Lower leg skin (tissue), 4 donors: ENCODE data around the gene MFSD11. TPM values are rescaled to one million over a fixed set of nuclear protein-coding genes. Genes with fewer than 3 reads are reported as not detected.
A peak's percentile ranks its signal among the peaks of the same experiment; 100 is the strongest.
"Not testable (repeated sequence)": the region's sequence is repeated elsewhere in the genome, so short reads cannot be mapped to it uniquely, and the experiment has no call there.

Experiments used
- DNase-seq, 2 donors: peaks; one replicate each; pipeline ENCODE4 v3.0.0-alpha.2; 2019; ENCODE audit warnings: low spot score in 2 of 2
- H3K4me3 ChIP-seq: fragments of 200-600 bp; sonication (generic); 2 replicates; pipeline ENCODE4 v1.5.1; 2017; ENCODE audit warnings: mild to moderate bottlenecking, low read depth; ENCODE audit not compliant: poor library complexity, severe bottlenecking
- CTCF ChIP-seq, 3 donors: fragments of 450-650 bp; IDR thresholded peaks; one replicate each; pipeline ENCODE4 v1.5.1; 2016; ENCODE audit warnings: antibody characterized with exemption in 3 of 3, mild to moderate bottlenecking in 3 of 3, moderate library complexity in 2 of 3
- POLR2A ChIP-seq, 2 donors: fragments of 450-650 bp; IDR thresholded peaks; one replicate each; pipeline ENCODE4 v1.6.1; 2016 to 2017; ENCODE audit warnings: antibody characterized with exemption in 2 of 2, mild to moderate bottlenecking in 1 of 2, moderate library complexity in 1 of 2
- WGBS, 2 donors: methylation state at CpG; one replicate each; pipeline ENCODE4 v1.1.5; 2018; 5-methylcytosine and 5-hydroxymethylcytosine counted together
- intact Hi-C: fragments of 100-400 bp; cut with DNase I; formaldehyde crosslinking; loops from one replicate; pipeline ENCODE4 v1.15.0; 2023; ENCODE audit warnings: low total_unique reads
- total RNA-seq, 4 donors: library from RNA; depleted of rRNA; stranded (reverse); fragments of >200 nt; gene quantifications; one replicate each; pipeline ENCODE4 v1.1.0, GENCODE V29; 2016

MFSD11 gene
- total RNA-seq, 4 donors from 2014 or later, result 33.4 to 38.4 (median 33.8) TPM

- intact Hi-C loops, result no loop called here
- peak overlapping the region; percentile 87 for H3K4me3 ChIP-seq
- 0% methylated on average over 33 to 82 of the region's 117 CpGs for WGBS, 2 donors
- DNase-seq, result peak; percentile 69 to 95
- TF ChIP-seq CTCF (IDR thresholded peaks at IDR 0.05) (peak in 1 of 3 donors; percentile 55), POLR2A (IDR thresholded peaks at IDR 0.05) (no peak)
Observed at GRCh38 chr17:76736349-76737081, 1.4 kb upstream of the MFSD11 start.

- peak within 1 kb of the TSS; percentile 87 for H3K4me3 ChIP-seq
- DNase-seq, result peak; percentile 98 to 100
- WGBS, 2 donors, result 0% methylated on average over 22 to 53 of the region's 60 CpGs
- intact Hi-C loops, result no loop called here
- TF ChIP-seq POLR2A (IDR thresholded peaks at IDR 0.05) (peak; percentile 7 to 100), CTCF (IDR thresholded peaks at IDR 0.05) (no peak)
Observed at GRCh38 chr17:76737082-76737675, 740 bp upstream of the MFSD11 start, which contains the start of gene SRSF2. Gene SRSF2 (minus strand): TSS chr17:76737331. CDS start chr17:76737160, 171 bp downstream.

- no peak for DNase-seq
- intact Hi-C loops, result no loop called here
- 0 to 1% methylated on average over 7 of the region's 7 CpGs for WGBS, 2 donors
- H3K4me3 ChIP-seq, result peak overlapping the region; percentile 35
- TF ChIP-seq POLR2A (IDR thresholded peaks at IDR 0.05) (no peak), CTCF (IDR thresholded peaks at IDR 0.05) (no peak)
Observed at GRCh38 chr17:76738468-76738850, 540 bp downstream of the MFSD11 start.

- H3K4me3 ChIP-seq, intact Hi-C loops, DNase-seq: not testable (repeated sequence)
- 88 to 92% methylated on average over 17 of the region's 17 CpGs for WGBS, 2 donors
Observed at GRCh38 chr17:76739568-76740115, 1.7 kb downstream of the MFSD11 start.

GRCh38 chr17:76740329-76741118, 2.6 kb downstream of the MFSD11 start:
- intact Hi-C loops, result no loop called here
- no peak for TF ChIP-seq POLR2A (IDR thresholded peaks at IDR 0.05)
- TF ChIP-seq CTCF (IDR thresholded peaks at IDR 0.05), result no peak
- WGBS, 2 donors, result 65 to 75% methylated on average over 5 of the region's 5 CpGs
- no peak for DNase-seq
- no peak overlapping the region for H3K4me3 ChIP-seq

- no peak for DNase-seq
- intact Hi-C loops, result no loop called here
- H3K4me3 ChIP-seq, result no peak overlapping the region
- TF ChIP-seq CTCF (IDR thresholded peaks at IDR 0.05) (no peak), POLR2A (IDR thresholded peaks at IDR 0.05) (no peak)
Observed at GRCh38 chr17:76742958-76743357, 5.0 kb downstream of the MFSD11 start.
